Pons (tissue), 1 donor: Measurements from ENCODE around the gene AR.

Experiments used
- DNase-seq: peaks from one replicate; pipeline ENCODE4 v3.0.0-alpha.2; 2016; ENCODE audit warnings: low spot score

AR gene

GRCh38 chrX:67543818-67544217 lies at the start of gene AR:
Gene AR, plus strand, starts transcription at chrX:67544021. Its CDS starts 1,126 bp downstream, at chrX:67545147.
- no peak for DNase-seq

GRCh38 chrX:67500617-67501016 lies 43.2 kb upstream of the AR start:
- DNase-seq: no peak

- DNase-seq: no peak
These were observed 40.8 kb upstream of the AR start for GRCh38 chrX:67503004-67503403.

- DNase-seq: no peak
These were observed 40.4 kb upstream of the AR start for GRCh38 chrX:67503453-67503852.

GRCh38 chrX:67520671-67521070 lies 23.1 kb upstream of the AR start:
- DNase-seq: no peak

- DNase-seq: no peak
These were observed 20.7 kb upstream of the AR start for GRCh38 chrX:67523002-67523681.

- no peak for DNase-seq
These were observed 19.9 kb upstream of the AR start for GRCh38 chrX:67523932-67524331.

GRCh38 chrX:67524428-67524827 lies 19.4 kb upstream of the AR start:
- no peak for DNase-seq

GRCh38 chrX:67524950-67525691 lies 18.7 kb upstream of the AR start:
- no peak for DNase-seq

GRCh38 chrX:67536564-67536963 lies 7.3 kb upstream of the AR start:
- no peak for DNase-seq

- DNase-seq: no peak
These were observed 5.4 kb upstream of the AR start for GRCh38 chrX:67538383-67538782.

- no peak for DNase-seq
These were observed 637 bp downstream of the AR start for GRCh38 chrX:67544281-67545035.

- DNase-seq: no peak
These were observed 1.4 kb downstream of the AR start for GRCh38 chrX:67545036-67545821.

GRCh38 chrX:67545893-67546495 lies 2.2 kb downstream of the AR start:
- DNase-seq: no peak

GRCh38 chrX:67546496-67547423 lies 2.9 kb downstream of the AR start:
- DNase-seq: no peak

- no peak for DNase-seq
These were observed 11.9 kb downstream of the AR start for GRCh38 chrX:67555578-67556203.

GRCh38 chrX:67558267-67558666 lies 14.4 kb downstream of the AR start:
- no peak for DNase-seq

- DNase-seq: no peak
These were observed 19.9 kb downstream of the AR start for GRCh38 chrX:67563469-67564448.

GRCh38 chrX:67564475-67564874 lies 20.7 kb downstream of the AR start:
- DNase-seq: no peak
